ENCODE data around the gene CTTNBP2.

- TF ChIP-seq RELA (IDR thresholded peaks at IDR 0.05; ENCODE audit: borderline replicate concordance, partially characterized antibody) (no peak), YY1 (IDR thresholded peaks at IDR 0.05; ENCODE audit: low read depth, low read length) (no peak), BHLHE40 (IDR thresholded peaks at IDR 0.05; ENCODE audit: borderline replicate concordance in 1 of 2, low read depth in 2 of 2, low read length in 1 of 2) (no peak), EED (IDR thresholded peaks at IDR 0.05; ENCODE audit: low read depth) (no peak), JUND (IDR thresholded peaks at IDR 0.05; ENCODE audit: low read depth, low read length) (no peak), SP1 (IDR thresholded peaks at IDR 0.05; ENCODE audit: low read depth, low read length) (no peak), SREBF2 (IDR thresholded peaks at IDR 0.05; ENCODE audit: low read length) (no peak), JUNB (IDR thresholded peaks at IDR 0.05) (no peak)
Measured at GRCh38 chr7:117875566-117875965, 2.3 kb upstream of the CTTNBP2 start.
